NK-92 (cell line): ENCODE results near the gene CTNNA3.

Experiments used
- DNase-seq: peaks from one replicate; lab custom pipeline; 2025; ENCODE audit not compliant: unreplicated experiment; lab: John Stamatoyannopoulos, UW

CTNNA3 gene

GRCh38 chr10:67141300-67141699 is 554.7 kb downstream of the CTNNA3 start:
- DNase-seq: no peak

- no peak for DNase-seq
These were observed 555.4 kb downstream of the CTNNA3 start for GRCh38 chr10:67140641-67141040.

- no peak for DNase-seq
These were observed 568.6 kb downstream of the CTNNA3 start for GRCh38 chr10:67127441-67127840.

- no peak for DNase-seq
These were observed 576.3 kb downstream of the CTNNA3 start for GRCh38 chr10:67119651-67120050.

GRCh38 chr10:67115972-67116371 is 580.0 kb downstream of the CTNNA3 start:
- DNase-seq: no peak

- DNase-seq: no peak
These were observed 581.0 kb downstream of the CTNNA3 start for GRCh38 chr10:67114945-67115344.

GRCh38 chr10:67112765-67113164 is 583.2 kb downstream of the CTNNA3 start:
- DNase-seq: no peak

GRCh38 chr10:67110286-67110685 is 585.7 kb downstream of the CTNNA3 start:
- DNase-seq: no peak

GRCh38 chr10:67107670-67108069 is 588.3 kb downstream of the CTNNA3 start:
- DNase-seq: no peak

GRCh38 chr10:67100951-67101350 is 595.0 kb downstream of the CTNNA3 start:
- no peak for DNase-seq

GRCh38 chr10:67098461-67098860 is 597.5 kb downstream of the CTNNA3 start:
- DNase-seq: no peak

- DNase-seq: no peak
These were observed 600.5 kb downstream of the CTNNA3 start for GRCh38 chr10:67095531-67095930.

- DNase-seq: no peak
These were observed 608.0 kb downstream of the CTNNA3 start for GRCh38 chr10:67088036-67088435.

- DNase-seq: no peak
These were observed 608.9 kb downstream of the CTNNA3 start for GRCh38 chr10:67087135-67087425.

- DNase-seq: no peak
These were observed 609.5 kb downstream of the CTNNA3 start for GRCh38 chr10:67086327-67087134.

- no peak for DNase-seq
These were observed 616.9 kb downstream of the CTNNA3 start for GRCh38 chr10:67079126-67079525.

GRCh38 chr10:67077376-67077775 is 618.6 kb downstream of the CTNNA3 start:
- DNase-seq: no peak

GRCh38 chr10:67076144-67076543 is 619.9 kb downstream of the CTNNA3 start:
- DNase-seq: no peak

GRCh38 chr10:67075491-67075971 is 620.5 kb downstream of the CTNNA3 start:
- no peak for DNase-seq

- DNase-seq: no peak
These were observed 623.3 kb downstream of the CTNNA3 start for GRCh38 chr10:67072654-67073053.

- no peak for DNase-seq
These were observed 645.6 kb downstream of the CTNNA3 start for GRCh38 chr10:67050415-67050814.

- DNase-seq: no peak
These were observed 646.0 kb downstream of the CTNNA3 start for GRCh38 chr10:67049988-67050387.

GRCh38 chr10:67046507-67046906 is 649.5 kb downstream of the CTNNA3 start:
- DNase-seq: no peak
